ENCODE measurements around the gene LYZL1. TPM values are rescaled to one million over a fixed set of nuclear protein-coding genes. Genes with fewer than 3 reads are reported as not detected.

Gene LYZL1
- total RNA-seq, 1 experiment from 2014 or later, result not detected

- Histone ChIP-seq H3K79me2 (ENCODE audit: insufficient read depth, low read length) (no peaks in the 10 kb centered on the region), H2AFZ (ENCODE audit: low read depth, low read length, poor library complexity, severe bottlenecking) (no peak overlapping the region), H3K4me2 (ENCODE audit: low read length) (no peak overlapping the region), H3K27me3 (ENCODE audit: insufficient read depth, low read length) (peaks cover 55% of the 10 kb centered on the region), H4K20me1 (ENCODE audit: insufficient read depth) (no peaks in the 10 kb centered on the region), H3K9me3 (ENCODE audit: control insufficient read depth in 1 of 2, insufficient read depth in 1 of 2, low read depth in 1 of 2, low read length in 2 of 2) (no peaks in the 10 kb centered on the region), H3K9ac (ENCODE audit: low read length) (no peak overlapping the region), H3K4me3 (replicated peaks in 1 of 2; ENCODE audit: low read depth in 1 of 2, low read length in 2 of 2) (no peak overlapping the region), H3K27ac (ENCODE audit: low read depth, low read length) (no peak overlapping the region), H3K4me1 (ENCODE audit: control insufficient read depth in 1 of 2, insufficient read depth in 2 of 2, low read length in 2 of 2) (no peaks in the 10 kb centered on the region), H3K9me2 (ENCODE audit: insufficient read depth) (no peaks in the 10 kb centered on the region), H3K36me3 (ENCODE audit: control insufficient read depth in 1 of 2, insufficient read depth in 2 of 2, low read length in 2 of 2) (no peaks in the 10 kb centered on the region)
- no peak for TF ChIP-seq YY1 (IDR thresholded peaks at IDR 0.05; ENCODE audit: extremely low read depth, insufficient replicate concordance, low read depth, low read length)
- no peak for TF ChIP-seq EZH2 (IDR thresholded peaks at IDR 0.05)
- no peak for TF ChIP-seq ELF1 (IDR thresholded peaks at IDR 0.05; ENCODE audit: borderline replicate concordance, low read depth)
- no peak for TF ChIP-seq ZBTB33 (IDR thresholded peaks at IDR 0.05; ENCODE audit: extremely low read depth, insufficient replicate concordance, low read length)
- no peak for TF ChIP-seq SIN3A (IDR thresholded peaks at IDR 0.05; ENCODE audit: low read depth)
- no peak for TF ChIP-seq MAX (IDR thresholded peaks at IDR 0.05)
- TF ChIP-seq POLR2A (IDR thresholded peaks at IDR 0.05; ENCODE audit: borderline replicate concordance, extremely low read depth, insufficient read depth, insufficient read length), result no peak
- intact Hi-C loops (cut with micrococcal nuclease), result no loop called here
- ChIA-PET POLR2A (no interaction called here), RAD21 (ENCODE audit: low non-redundant PET in 1 of 2, low total read pairs in 2 of 2, uncharacterized antibody in 2 of 2, unreplicated experiment in 2 of 2) (no interaction called here), CTCF (interaction anchor here (0.5 kb wide), 1 partner anchor 16 kb away, joined by 3 read pairs; no protein-coding TSS in a partner anchor)
- ATAC-seq (no peak), DNase-seq (ENCODE audit: low read depth, low spot score) (no peak)
- no TSS peak for BruUV-seq (replicated peaks)
Measured at GRCh38 chr10:29257106-29257783, 31.6 kb upstream of the LYZL1 start.

GRCh38 chr10:29257784-29258135 lies 31.1 kb upstream of the LYZL1 start:
- no peak overlapping the region for H2AFZ ChIP-seq (ENCODE audit: low read depth, low read length, poor library complexity, severe bottlenecking)
- H4K20me1 ChIP-seq (ENCODE audit: insufficient read depth), result no peaks in the 10 kb centered on the region
- no TSS peak for BruUV-seq (replicated peaks)
- H3K79me2 ChIP-seq (ENCODE audit: insufficient read depth, low read length), result no peaks in the 10 kb centered on the region
- H3K4me3 ChIP-seq (replicated peaks in 1 of 2; ENCODE audit: low read depth in 1 of 2, low read length in 2 of 2), result no peak overlapping the region
- no peak for ATAC-seq
- H3K9me3 ChIP-seq (ENCODE audit: control insufficient read depth in 1 of 2, insufficient read depth in 1 of 2, low read depth in 1 of 2, low read length in 2 of 2), result no peaks in the 10 kb centered on the region
- ChIA-PET POLR2A (no interaction called here), CTCF (no interaction called here), RAD21 (ENCODE audit: low non-redundant PET in 1 of 2, low total read pairs in 2 of 2, uncharacterized antibody in 2 of 2, unreplicated experiment in 2 of 2) (no interaction called here)
- no peak for DNase-seq (ENCODE audit: low read depth, low spot score)
- no peak overlapping the region for H3K9ac ChIP-seq (ENCODE audit: low read length)
- no peaks in the 10 kb centered on the region for H3K9me2 ChIP-seq (ENCODE audit: insufficient read depth)
- no peak overlapping the region for H3K4me2 ChIP-seq (ENCODE audit: low read length)
- H3K27me3 ChIP-seq (ENCODE audit: insufficient read depth, low read length), result peaks cover 50% of the 10 kb centered on the region
- no peak overlapping the region for H3K27ac ChIP-seq (ENCODE audit: low read depth, low read length)
- intact Hi-C loops (cut with micrococcal nuclease), result no loop called here
- no peak for TF ChIP-seq ZFX (IDR thresholded peaks at IDR 0.05)
- no peak for TF ChIP-seq FOSL1 (IDR thresholded peaks at IDR 0.05; ENCODE audit: low read depth)
- TF ChIP-seq POLR2AphosphoS5 (IDR thresholded peaks at IDR 0.05; ENCODE audit: low read depth, low read length), result no peak
- no peak for TF ChIP-seq CBX3 (IDR thresholded peaks at IDR 0.05; ENCODE audit: low read depth)
- no peak for TF ChIP-seq ATF3 (IDR thresholded peaks at IDR 0.05)
- no peak for TF ChIP-seq ZNF274 (IDR thresholded peaks at IDR 0.05; ENCODE audit: low read depth, low read length)
- no peak for TF ChIP-seq EZH2 (IDR thresholded peaks at IDR 0.05)
- no peak for TF ChIP-seq CEBPB (IDR thresholded peaks at IDR 0.05; ENCODE audit: low read depth)
- TF ChIP-seq EGR1 (IDR thresholded peaks at IDR 0.05; ENCODE audit: low read depth), result no peak
- no peaks in the 10 kb centered on the region for H3K36me3 ChIP-seq (ENCODE audit: control insufficient read depth in 1 of 2, insufficient read depth in 2 of 2, low read length in 2 of 2)
- no peaks in the 10 kb centered on the region for H3K4me1 ChIP-seq (ENCODE audit: control insufficient read depth in 1 of 2, insufficient read depth in 2 of 2, low read length in 2 of 2)
